GM19239 (cell line): ENCODE data around the gene CCBE1.

Source experiments
- DNase-seq: peaks from one replicate; pipeline ENCODE4 v3.0.0; 2011; ENCODE audit warnings: low spot score; ENCODE audit not compliant: insufficient read length
- FAIRE-seq: peaks from 2 replicates; lab custom pipeline; 2011; peaks lifted over from hg19 to GRCh38; lab: Jason Lieb, UNC

CCBE1 gene

DNA sequence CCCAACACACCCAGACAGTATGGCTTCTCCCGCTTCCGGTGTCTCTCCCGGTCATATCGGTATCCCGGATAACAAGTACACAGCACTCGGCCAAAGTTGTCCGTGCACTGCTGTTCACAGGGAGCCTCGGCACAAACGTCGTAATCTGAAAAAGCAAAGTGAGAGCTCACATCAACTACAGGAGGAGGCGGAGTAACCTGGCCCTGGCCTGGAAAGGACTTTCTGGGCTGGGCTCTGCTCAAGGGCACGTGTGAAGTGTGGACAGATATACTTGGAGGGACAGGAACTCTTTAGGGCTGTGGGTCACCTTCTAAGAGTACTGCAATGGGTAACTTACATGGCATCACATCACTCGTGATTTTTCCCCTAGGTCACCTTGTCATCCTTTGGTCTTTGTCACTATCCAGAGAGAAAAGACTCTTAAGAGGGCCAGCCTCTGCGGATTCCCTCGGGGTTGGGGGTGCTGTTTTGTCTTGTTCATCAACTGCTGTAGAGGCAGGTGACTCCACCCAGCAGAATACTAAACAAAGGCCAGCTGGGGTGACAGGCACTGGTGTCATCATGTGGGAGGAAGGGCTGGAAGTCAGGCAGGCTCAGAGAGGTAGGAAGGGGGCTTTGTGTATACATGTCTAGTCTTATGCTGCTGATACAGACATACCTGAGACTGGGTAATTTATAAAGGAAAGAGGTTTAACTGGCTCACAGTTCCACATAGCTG is 227.6 kb downstream of the CCBE1 start:
- no peak for FAIRE-seq
- no peak for DNase-seq

DNA sequence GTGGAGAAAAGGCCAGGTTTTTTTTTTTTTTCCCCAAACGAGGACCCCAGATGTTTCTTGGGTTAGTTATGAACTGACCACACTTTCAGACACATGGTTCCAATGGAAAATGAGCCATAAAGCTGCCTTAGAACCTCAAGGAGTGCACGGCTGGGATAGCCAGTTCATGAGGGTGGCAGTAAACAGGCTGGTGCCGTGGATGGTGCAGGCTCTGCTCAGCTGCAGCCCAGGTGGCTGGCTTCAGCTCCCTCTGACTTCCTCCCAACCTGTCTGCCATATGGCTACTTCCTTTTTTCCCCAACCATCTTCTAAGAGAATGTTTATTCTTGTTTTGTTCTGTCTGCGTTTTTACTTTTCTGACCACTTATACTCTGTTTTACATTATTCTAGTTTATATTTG is 228.4 kb downstream of the CCBE1 start:
- DNase-seq = no peak
- no peak for FAIRE-seq

DNA sequence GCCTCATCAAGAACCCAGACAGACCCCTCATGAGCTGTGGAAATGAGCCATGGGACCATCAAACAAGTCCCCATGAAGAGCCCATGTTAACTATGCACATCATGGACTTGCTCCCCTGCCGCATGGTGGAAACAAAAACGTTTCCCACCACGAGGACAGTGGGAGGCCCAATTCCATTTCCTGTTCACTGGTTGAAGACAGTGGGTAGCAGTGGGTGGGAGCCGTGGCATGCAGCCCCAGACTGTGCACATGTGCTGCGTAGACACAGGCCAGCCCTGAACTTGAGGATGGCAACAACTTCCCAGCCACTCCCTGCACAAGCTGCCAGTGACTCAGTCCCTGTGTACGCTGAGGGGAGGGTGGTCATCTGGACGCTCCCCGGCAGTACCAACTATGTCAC is 229.7 kb downstream of the CCBE1 start:
- no peak for FAIRE-seq
- no peak for DNase-seq

DNA sequence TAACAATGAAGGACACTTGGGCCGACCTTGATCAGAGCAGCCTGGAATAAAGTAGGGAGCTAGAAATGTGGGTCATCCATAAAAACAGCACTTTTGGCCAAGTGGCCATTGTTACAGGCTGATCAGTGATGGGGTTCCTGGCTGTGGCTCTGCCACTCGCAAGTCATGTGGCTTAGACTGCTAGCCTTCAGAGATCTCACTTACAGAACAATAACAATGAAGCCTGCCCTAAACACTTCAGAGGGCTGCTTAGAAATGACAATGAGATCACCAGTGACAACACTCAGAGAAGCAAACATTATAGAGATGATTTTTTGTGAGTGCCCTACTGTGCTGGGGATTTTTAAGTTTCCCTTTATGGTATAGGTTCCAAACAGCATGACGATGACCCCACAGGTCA is 230.2 kb downstream of the CCBE1 start:
- no peak for DNase-seq
- no peak for FAIRE-seq

DNA sequence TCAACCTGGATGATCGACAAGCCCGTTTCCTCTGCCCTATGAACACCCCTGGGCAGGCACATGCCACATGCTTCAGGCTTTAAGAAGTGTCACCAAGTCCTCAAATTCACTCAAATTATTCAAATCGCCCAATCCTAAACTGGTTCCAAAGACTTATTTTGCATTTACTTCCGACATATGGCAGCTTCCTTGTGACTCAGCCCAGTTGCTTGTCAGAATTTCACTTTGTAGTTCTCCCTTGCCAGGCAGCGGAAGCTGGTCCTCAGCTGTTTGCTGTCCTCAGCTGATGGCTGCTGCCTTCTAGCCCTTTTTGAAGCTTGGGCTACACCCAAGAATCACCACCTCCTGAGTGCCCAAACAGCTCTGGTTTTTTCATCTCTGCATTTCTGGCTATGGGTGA is 232.7 kb downstream of the CCBE1 start:
- FAIRE-seq (no peak), DNase-seq (no peak)

DNA sequence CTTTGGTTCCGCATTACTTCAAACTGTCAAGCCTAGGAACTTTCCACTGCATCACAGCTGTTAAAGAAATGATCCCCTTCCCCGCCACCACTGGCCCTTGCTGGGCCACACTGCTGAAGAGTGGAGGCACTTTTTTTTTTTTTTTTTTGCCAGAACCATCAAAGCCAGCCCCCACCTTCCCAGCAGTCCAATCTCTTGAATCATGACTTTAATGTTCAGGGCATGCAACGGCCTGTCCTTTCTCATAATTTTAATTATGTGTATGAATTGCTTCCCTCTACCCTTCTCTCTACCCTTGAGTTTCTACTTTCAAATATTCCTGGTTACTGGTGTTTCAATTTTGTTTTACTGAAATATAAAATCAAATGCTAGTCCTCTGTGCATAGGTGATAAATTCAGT is 236.1 kb downstream of the CCBE1 start:
- FAIRE-seq = no peak
- DNase-seq = no peak

DNA sequence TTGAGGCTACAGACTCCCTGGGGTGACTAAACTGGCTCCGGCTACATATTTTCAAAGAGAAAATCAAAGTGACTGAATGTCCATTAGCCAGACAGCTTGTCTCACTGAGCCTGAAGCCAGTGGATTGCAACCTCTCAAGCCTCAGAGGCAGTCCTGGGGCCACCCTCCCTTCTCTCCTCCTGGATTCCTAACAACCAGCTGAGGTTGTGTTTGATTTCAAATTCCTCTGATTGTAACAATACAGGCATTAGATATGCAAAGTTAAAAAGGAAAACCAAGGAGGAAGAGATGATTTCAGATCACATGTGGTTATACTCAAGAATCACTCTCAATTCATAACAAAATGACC is 237.2 kb downstream of the CCBE1 start:
- DNase-seq = no peak
- FAIRE-seq = no peak

DNA sequence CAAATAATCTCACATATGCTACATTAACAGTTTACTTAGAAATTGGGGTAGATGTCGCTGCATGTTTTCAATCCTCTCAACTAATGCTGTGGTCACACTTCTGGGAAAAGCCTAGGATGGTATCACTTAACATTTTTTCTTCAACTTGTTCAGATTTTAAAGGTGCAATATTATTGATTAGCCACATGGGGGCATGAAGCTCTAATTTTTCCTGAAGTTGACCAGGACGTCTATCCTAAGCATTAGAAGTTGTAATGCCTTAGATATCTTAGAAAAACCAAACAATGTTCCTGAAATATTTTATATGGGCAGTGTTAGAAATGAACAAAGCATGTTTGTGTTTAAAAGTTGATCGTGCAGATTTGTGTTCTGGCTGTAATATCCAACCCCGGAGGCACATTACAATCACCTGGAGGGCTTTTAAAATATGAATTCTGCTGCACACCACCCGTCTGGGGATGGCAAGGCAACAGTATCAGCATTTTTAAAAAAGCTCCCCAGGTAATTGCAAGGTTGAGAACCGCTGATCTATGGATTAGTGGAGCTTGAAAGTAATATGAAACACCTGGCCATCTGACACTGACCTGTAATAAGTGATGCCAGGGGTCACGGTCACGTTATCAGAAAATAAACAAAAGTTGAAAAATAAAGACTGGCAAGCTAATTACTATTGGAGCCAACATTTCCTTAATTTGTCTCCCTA is 237.7 kb downstream of the CCBE1 start:
- FAIRE-seq (peak; percentile 84), DNase-seq (peak; percentile 35)

DNA sequence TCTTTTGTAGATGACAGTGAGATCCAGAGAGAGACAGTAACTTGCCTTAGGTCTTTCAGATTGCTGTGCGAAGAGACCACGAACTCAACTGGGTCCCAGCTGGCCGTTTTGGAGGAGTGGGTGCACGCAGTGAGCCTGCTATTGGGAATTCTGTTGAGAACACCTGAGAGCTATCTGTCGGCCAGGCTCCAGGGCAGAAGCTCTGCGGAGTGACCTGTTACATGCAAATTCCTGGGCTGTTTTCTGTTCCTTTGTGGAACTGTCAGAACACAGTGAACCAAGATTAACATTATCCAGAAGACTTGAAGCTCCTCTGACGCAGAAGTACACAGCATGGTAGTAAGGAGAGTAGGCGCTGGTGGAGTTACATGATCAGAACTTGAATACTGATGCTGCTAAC is 238.6 kb downstream of the CCBE1 start:
- no peak for DNase-seq
- FAIRE-seq = no peak

DNA sequence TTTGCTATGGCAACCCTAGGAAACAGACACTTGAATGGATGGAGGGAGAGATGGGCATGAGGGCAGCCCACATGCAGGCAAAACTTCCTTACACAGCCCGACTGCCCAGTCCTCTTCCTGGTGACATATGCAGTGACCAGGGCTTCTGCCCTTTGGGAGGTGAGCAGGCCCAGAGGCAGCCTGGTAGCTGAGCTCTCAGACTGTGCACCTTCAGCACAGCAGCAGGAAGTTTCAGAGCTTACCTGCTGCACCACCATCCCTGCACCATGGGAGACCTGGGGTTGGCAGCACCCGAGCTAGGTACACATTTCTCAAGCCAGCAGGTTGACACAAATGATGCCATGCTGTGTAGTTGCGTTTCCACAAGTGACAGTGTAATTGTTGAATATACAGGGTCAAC is 240.6 kb downstream of the CCBE1 start:
- FAIRE-seq (no peak), DNase-seq (no peak)

DNA sequence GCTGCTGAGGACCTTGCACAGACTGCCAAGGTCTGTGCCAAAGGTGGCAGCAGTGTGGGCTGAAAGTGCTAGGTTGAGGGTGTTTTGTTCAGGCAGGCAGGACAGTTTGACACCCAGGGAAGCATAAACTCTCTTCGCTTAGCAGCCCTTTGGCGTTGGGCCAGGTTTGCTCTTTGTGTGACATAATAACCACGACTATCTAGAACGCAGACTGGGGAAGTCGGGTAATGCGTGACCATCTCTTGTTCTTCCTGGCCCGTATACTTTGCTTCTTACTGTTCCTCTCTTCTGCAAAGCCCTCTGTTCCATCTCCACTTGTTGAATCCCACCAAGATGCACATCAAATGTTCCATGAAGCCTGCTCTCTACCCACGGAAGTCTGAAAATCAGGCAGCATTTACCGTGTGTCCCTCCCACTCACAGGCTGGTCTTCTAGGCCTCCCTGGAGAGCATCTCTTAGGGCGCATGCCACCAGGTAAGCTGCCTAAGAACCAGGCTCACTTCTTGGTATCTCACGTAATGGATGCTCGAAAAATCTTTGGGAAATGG is 241.4 kb downstream of the CCBE1 start:
- DNase-seq (no peak), FAIRE-seq (no peak)

DNA sequence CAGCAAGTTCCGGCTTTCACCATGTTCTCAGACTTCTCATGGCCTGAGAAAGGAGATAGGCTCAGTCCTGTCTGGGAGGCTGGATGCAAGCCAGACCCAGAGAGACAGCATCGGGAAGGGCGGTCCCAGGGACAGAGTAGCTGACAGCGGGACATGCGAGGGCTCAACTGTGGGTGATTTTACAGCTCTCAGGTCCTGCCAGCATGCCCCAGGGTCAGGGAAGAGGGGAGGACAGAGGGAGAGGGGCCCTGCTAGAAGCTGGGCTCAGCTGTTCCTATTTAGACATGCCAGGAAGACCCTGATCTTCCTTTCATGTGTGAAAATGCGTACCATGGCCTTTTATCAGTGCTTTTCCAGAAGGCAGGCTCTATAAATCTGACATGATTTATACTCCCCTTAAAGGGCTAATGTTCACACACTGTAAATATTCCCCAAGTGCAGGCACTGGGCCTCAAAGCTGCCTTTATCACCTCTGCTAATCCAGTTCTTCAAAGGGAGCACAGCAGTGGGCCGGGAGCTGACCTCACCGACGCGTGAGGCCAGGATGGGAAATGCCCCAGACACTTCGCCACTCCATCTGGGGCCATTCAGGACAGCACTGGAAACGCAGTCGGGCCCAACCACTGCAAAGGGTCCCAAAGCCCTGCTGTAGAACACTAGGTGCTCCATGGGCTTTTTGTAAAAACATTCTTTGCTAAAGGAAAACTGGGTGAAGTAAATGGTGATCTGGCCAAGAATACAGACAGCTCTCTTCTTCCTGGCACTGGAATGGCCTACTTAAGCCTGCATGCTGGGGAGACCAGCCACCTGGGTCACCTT is 242.1 kb downstream of the CCBE1 start:
- DNase-seq = no peak

DNA sequence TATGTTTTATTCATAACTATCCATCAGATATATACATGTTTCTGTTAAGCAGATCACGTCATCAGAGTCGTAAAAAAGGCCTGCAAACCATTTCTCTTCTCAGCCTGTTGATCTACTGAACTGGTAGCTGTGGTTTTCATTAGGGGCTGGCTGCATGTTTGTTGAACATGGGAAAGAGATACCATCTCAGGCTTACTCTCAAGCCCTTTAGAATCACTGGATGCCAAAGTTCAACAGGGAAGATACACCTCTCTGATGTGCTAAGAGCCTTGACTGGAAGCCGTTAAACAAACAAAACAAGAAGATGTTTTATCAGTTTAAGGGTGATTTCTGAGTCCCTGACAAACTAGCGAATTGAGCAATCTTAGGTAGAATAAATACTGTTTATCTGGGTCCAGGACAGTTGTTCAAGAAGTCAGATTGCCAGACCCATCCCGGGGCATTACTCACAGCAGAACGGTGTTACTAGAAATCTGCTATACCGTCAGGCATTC is 243.7 kb downstream of the CCBE1 start:
- FAIRE-seq (no peak), DNase-seq (no peak)

More for the DNA sequence above, 242.1 kb downstream of the CCBE1 start:
- FAIRE-seq = no peak

DNA sequence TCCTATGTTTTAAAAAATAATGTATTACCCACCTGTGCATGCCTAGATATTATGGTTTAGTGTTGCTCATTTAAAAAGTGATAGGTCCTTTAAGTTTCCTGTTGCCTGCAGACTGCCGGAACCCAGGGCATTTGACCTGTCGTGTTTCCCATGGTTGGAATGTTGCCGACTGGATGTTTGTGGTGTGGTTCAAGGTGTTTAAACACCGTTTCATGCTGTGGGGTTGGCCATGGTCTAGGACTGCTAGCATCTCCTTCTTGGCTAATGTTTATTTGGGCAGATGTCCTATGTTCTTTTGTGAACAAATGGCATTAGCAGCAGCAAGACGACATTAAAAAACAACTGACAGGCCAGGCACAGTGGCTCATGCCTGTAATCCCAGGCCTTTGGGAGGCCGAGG is 245.3 kb downstream of the CCBE1 start:
- DNase-seq (no peak), FAIRE-seq (no peak)

DNA sequence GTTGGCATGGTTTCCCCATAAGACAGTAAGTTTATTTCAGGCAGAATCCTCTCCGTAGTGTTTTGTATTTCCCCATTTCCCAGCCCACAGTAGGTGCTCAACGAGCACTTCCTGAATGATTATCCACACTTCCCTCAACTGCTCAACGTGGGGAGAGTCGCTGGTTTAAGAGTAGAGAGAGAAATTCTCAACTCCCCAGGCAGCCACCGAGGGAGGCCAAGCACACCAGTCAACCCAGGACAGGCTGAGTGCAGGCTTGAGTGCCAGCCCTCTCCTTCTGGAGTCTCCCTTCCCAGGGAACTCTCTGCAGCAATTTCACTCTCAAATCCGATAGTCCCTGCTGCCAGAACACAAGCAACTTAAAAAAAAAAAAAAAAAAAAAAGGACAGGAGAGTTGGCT is 246.2 kb downstream of the CCBE1 start:
- no peak for FAIRE-seq
- no peak for DNase-seq

DNA sequence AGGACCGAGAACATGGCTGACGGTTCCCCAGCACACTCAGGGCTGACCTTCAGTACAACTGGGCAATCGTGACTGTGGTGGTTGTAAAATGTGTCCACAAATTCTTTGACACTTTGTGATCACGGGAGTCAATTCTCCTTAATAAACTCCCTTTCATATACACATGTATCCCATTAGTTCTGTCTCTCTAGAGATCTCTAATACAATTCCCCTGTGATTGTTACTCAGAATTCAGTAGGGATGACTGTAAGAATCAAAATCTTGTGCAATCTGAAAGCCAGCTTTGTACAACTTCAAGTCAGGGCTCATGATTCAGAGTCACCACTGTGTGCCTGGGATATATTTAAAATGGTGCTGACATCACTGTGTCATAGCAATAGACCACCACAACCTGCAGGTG is 248.7 kb downstream of the CCBE1 start:
- no peak for DNase-seq
- FAIRE-seq = no peak

DNA sequence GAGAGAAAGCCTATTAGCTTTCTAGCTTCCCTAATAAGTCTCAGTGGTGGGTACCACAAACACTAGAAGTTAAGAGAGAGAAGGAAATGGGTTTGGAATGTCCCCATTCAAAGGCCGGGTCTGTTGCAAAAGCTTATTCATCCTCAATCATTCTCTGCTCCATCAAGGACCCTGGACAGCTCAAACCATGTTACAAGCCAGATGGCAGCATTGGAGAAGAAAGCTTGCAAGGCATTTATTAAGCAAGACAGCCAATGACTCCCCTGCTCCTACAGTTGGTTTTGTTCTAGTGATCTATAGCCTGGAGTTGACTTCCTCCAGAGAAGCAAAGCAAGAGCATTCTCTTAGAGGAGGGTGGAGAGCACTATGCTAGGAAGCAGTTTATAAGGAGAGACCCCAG is 251.2 kb downstream of the CCBE1 start:
- no peak for DNase-seq
- FAIRE-seq = no peak

DNA sequence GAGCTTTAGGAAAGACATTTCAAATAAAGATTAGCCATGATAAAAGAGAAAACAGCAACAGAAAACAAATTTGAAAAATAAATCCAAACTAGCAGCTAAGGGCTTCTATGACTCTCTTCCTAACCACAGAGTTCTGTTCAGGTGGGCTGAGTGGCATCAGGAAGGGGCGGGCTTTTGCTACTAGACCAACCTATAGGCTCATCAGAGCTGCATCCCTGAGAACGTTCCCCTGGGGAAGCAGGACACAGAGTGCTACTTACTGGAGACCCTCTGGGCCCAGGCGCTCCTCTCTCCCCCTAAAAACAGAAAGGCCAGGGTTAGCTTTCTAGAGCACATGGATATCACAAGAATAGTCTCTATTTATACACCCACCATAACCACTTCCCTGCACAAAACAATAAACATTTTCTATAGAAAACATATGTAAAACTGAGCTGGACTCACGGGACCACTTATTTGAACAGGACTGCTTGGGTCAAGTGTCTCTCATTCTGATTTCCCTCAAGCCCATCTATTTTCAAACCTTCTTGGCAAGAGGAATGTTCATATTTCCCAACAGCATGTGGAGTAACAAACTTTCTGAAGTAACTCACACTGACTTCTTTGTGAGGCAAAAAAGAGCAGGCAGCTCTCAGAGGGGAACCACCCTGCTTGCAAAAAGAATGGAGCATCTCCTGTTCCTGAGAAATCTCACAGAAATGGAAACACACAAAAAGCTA is 259.2 kb downstream of the CCBE1 start:
- FAIRE-seq = no peak
- no peak for DNase-seq

DNA sequence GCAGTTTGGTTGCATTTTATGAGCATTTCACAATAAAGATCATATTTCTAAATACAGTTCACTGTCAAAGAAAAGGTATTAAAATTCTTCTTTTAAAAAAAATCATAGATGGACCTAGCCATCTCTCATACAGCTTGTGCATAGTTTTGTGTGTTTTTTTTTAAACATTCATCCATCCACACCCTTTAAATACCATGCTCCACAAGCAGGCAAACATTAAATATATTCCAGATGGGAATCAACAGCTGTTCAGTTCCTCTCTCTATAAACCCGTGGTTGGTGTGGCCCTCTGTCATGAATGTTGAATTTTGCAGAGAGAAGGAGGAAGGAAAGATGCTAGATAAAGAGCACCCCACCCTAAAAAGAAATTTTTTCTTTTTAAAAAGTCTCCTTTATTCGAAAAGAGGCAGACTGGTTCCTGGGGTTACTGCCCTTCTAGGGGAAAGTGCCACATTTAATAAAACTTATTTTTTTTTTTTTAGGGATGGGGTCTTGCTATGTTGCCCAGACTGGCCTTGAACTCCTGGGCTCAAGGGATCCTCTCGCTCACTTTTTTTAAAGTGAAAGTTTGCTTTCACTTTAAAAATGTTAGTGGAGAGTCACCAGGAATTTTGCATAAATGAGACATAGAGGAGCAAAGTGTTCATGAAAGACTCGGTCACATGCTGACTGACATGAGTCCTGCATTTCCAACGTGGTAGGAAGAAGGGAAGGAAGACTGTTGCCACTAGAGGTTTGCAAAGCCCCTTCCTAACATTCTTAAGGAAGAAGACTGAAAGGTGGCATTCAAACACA is 264.2 kb downstream of the CCBE1 start:
- no peak for FAIRE-seq
- DNase-seq = no peak
